H1 (cell line): Measurements from ENCODE around the gene FAT1. TPM values are rescaled to one million over a fixed set of nuclear protein-coding genes. Genes with fewer than 3 reads are reported as not detected.

ENCODE experiments used
- CTCF ChIA-PET: fragments of 300-600 bp; sonication (Branson Sonifier 250); formaldehyde crosslinking; loops from one replicate; lab custom pipeline; 2021; ENCODE audit not compliant: partially characterized antibody; lab: Charles Lee
- POLR2A ChIA-PET: fragments of 300-600 bp; sonication (Branson Sonifier 250); formaldehyde crosslinking; loops from one replicate; lab custom pipeline; 2021; ENCODE audit warnings: inconsistent platforms; ENCODE audit not compliant: partially characterized antibody; lab: Charles Lee
- DNase-seq, 2 experiments: peaks; one replicate each; pipeline versions ENCODE4 v3.0.0 to v3.0.0-alpha.2; 2010 to 2022; ENCODE audit warnings: low spot score in 2 of 2, low read depth in 1 of 2, mixed read lengths in 1 of 2
- FAIRE-seq: peaks from 2 replicates; lab custom pipeline; 2011; peaks lifted over from hg19 to GRCh38; lab: Jason Lieb, UNC
- H2AFZ ChIP-seq: 2 replicates; pipeline ENCODE4 v1.8.1; 2012; ENCODE audit warnings: low read length, inconsistent platforms
- H2AK5ac ChIP-seq: 2 replicates; pipeline ENCODE4 v1.6.1; 2013; ENCODE audit warnings: low read depth, low read length
- H2BK120ac ChIP-seq: replicated peaks from 2 replicates; pipeline ENCODE3; 2013; ENCODE audit warnings: low read depth, low read length, inconsistent platforms
- H2BK12ac ChIP-seq: 2 replicates; pipeline ENCODE4 v1.6.1; 2013; ENCODE audit warnings: low read depth, low read length
- H2BK15ac ChIP-seq: 2 replicates; pipeline ENCODE4 v1.6.1; 2013; ENCODE audit warnings: low read length
- H2BK20ac ChIP-seq: 2 replicates; pipeline ENCODE4 v1.6.1; 2013; ENCODE audit warnings: low read length
- H2BK5ac ChIP-seq: 2 replicates; pipeline ENCODE4 v1.6.1; 2013; ENCODE audit warnings: low read depth, low read length
- H3K14ac ChIP-seq: 2 replicates; pipeline ENCODE4 v1.6.1; 2013; ENCODE audit warnings: inconsistent platforms; ENCODE audit not compliant: insufficient read length
- H3K18ac ChIP-seq: 2 replicates; pipeline ENCODE4 v1.6.1; 2013; ENCODE audit warnings: low read length; ENCODE audit errors: extremely low read depth
- H3K23ac ChIP-seq: 2 replicates; pipeline ENCODE4 v1.6.1; 2013; ENCODE audit warnings: inconsistent platforms; ENCODE audit not compliant: insufficient read length
- H3K23me2 ChIP-seq: 2 replicates; pipeline ENCODE4 v1.6.1; 2013; ENCODE audit warnings: low read depth, low read length
- H3K27ac ChIP-seq: 2 replicates; pipeline ENCODE4 v1.6.1; 2011; ENCODE audit warnings: low read depth, low read length, inconsistent platforms
- H3K27me3 ChIP-seq, 4 experiments: replicated peaks in 1 of 4; 1 replicate in 1 of 4; 2 replicates in 3 of 4; pipeline versions ENCODE4 v1.6.1 to v1.8.1; 2011 to 2013; ENCODE audit warnings: low read length in 3 of 4, mild to moderate bottlenecking in 3 of 4, inconsistent platforms in 2 of 4, mixed read lengths in 2 of 4, moderate library complexity in 1 of 4; ENCODE audit not compliant: control insufficient read depth in 3 of 4, insufficient read depth in 3 of 4; ENCODE audit errors: extremely low read depth in 1 of 4
- H3K36me3 ChIP-seq, 4 experiments: 2 replicates each; pipeline versions ENCODE4 v1.6.1 to v1.8.1; 2011 to 2013; ENCODE audit warnings: mild to moderate bottlenecking in 4 of 4, low read length in 3 of 4, moderate library complexity in 2 of 4, control low read depth in 1 of 4, inconsistent platforms in 1 of 4; ENCODE audit not compliant: insufficient read depth in 4 of 4, control insufficient read depth in 2 of 4
- H3K4ac ChIP-seq: replicated peaks from 2 replicates; pipeline ENCODE3; 2013; ENCODE audit warnings: low read length, low read depth, mixed read lengths, inconsistent platforms; ENCODE audit not compliant: insufficient read length
- H3K4me1 ChIP-seq, 4 experiments: replicated peaks in 1 of 4; 1 replicate in 1 of 4; 2 replicates in 3 of 4; pipeline versions ENCODE4 v1.6.1 to v1.8.1; 2011 to 2013; ENCODE audit warnings: low read length in 3 of 4, inconsistent platforms in 2 of 4, mixed read lengths in 1 of 4; ENCODE audit not compliant: insufficient read depth in 4 of 4, control insufficient read depth in 3 of 4
- H3K4me2 ChIP-seq, 2 experiments: 2 replicates each; pipeline versions ENCODE4 v1.6.1 to v1.8.1; 2011 to 2013; ENCODE audit warnings: low read depth in 2 of 2, low read length in 2 of 2, control low read depth in 1 of 2, inconsistent platforms in 1 of 2, mild to moderate bottlenecking in 1 of 2; ENCODE audit not compliant: insufficient read depth in 1 of 2
- H3K4me3 ChIP-seq, 4 experiments: fragments of 200-600, 300-600 bp in 1 of 4; sonication (generic), shearing (Covaris generic), sonication (Bioruptor Twin) in 1 of 4; 2 replicates each; pipeline versions ENCODE4 v1.5.1 to v1.8.1; 2011 to 2016; ENCODE audit warnings: low read length in 4 of 4, low read depth in 3 of 4, control low read depth in 2 of 4, inconsistent platforms in 2 of 4, mild to moderate bottlenecking in 2 of 4, mixed read lengths in 1 of 4, moderate library complexity in 1 of 4; ENCODE audit not compliant: insufficient read depth in 2 of 4; ENCODE audit errors: extremely low read depth in 1 of 4
- H3K56ac ChIP-seq: replicated peaks from 2 replicates; pipeline ENCODE3; 2013; ENCODE audit warnings: low read depth, mild to moderate bottlenecking, mixed read lengths, low read length, inconsistent platforms; ENCODE audit not compliant: insufficient read length
- H3K79me1 ChIP-seq: 2 replicates; pipeline ENCODE4 v1.6.1; 2013; ENCODE audit warnings: low read depth, low read length, control low read depth
- H3K79me2 ChIP-seq, 2 experiments: 2 replicates each; pipeline versions ENCODE4 v1.6.1 to v1.8.1; 2012 to 2013; ENCODE audit warnings: low read length in 2 of 2, mild to moderate bottlenecking in 2 of 2, inconsistent platforms in 1 of 2; ENCODE audit not compliant: insufficient read depth in 2 of 2, control insufficient read depth in 1 of 2
- H3K9ac ChIP-seq, 4 experiments: replicated peaks in 1 of 4; 1 replicate in 1 of 4; 2 replicates in 3 of 4; pipeline versions ENCODE4 v1.6.1 to v1.8.1; 2011 to 2013; ENCODE audit warnings: low read depth in 3 of 4, low read length in 3 of 4, control low read depth in 2 of 4, mild to moderate bottlenecking in 2 of 4, moderate library complexity in 2 of 4, inconsistent platforms in 1 of 4; ENCODE audit errors: extremely low read depth in 1 of 4
- H3K9me3 ChIP-seq, 2 experiments: 2 replicates each; pipeline versions ENCODE4 v1.6.1 to v1.8.1; 2012 to 2013; ENCODE audit warnings: mild to moderate bottlenecking in 2 of 2, moderate library complexity in 2 of 2, control low read depth in 1 of 2, inconsistent platforms in 1 of 2, low read depth in 1 of 2, low read length in 1 of 2, mixed read lengths in 1 of 2; ENCODE audit not compliant: insufficient read depth in 2 of 2
- H4K20me1 ChIP-seq, 2 experiments: replicated peaks in 1 of 2; 2 replicates each; pipeline versions ENCODE3 to v1.8.1; 2011 to 2013; ENCODE audit warnings: inconsistent platforms in 2 of 2, low read length in 2 of 2, mild to moderate bottlenecking in 1 of 2; ENCODE audit not compliant: insufficient read depth in 2 of 2, control insufficient read depth in 1 of 2
- H4K5ac ChIP-seq: 2 replicates; pipeline ENCODE4 v1.6.1; 2013; ENCODE audit warnings: low read length, low read depth, mixed read lengths, inconsistent platforms; ENCODE audit not compliant: insufficient read length
- H4K8ac ChIP-seq: 2 replicates; pipeline ENCODE4 v1.8.0; 2013; ENCODE audit warnings: mild to moderate bottlenecking, moderate library complexity, low read length, inconsistent platforms; ENCODE audit not compliant: insufficient read depth; ENCODE audit errors: extremely low read depth
- H4K91ac ChIP-seq: replicated peaks from 2 replicates; pipeline ENCODE3; 2013; ENCODE audit warnings: low read length, mixed read lengths, inconsistent platforms; ENCODE audit not compliant: insufficient read length
- ASH2L ChIP-seq: fragments of 200-600, 300-600 bp; sonication (generic); IDR thresholded peaks from one replicate; pipeline ENCODE4 v1.7.1; 2017; ENCODE audit warnings: low read length
- EGR1 ChIP-seq: IDR thresholded peaks from 2 replicates; pipeline ENCODE4 v1.6.1; 2011; ENCODE audit warnings: low read depth, low read length, borderline replicate concordance
- NRF1 ChIP-seq: IDR thresholded peaks from 2 replicates; pipeline ENCODE4 v1.6.1; 2011; ENCODE audit warnings: mild to moderate bottlenecking, low read depth, low read length, improper control_type of control experiment
- POLR2A ChIP-seq, 2 experiments: IDR thresholded peaks; 1 replicate in 1 of 2; 2 replicates in 1 of 2; pipeline ENCODE4 v1.6.1; 2011; ENCODE audit warnings: low read depth in 2 of 2, low read length in 2 of 2, mild to moderate bottlenecking in 2 of 2; ENCODE audit errors: control extremely low read depth in 1 of 2
- POU5F1 ChIP-seq: IDR thresholded peaks from 2 replicates; pipeline ENCODE4 v1.6.1; 2011; ENCODE audit warnings: low read depth, mild to moderate bottlenecking, low read length, moderate library complexity
- SIN3A ChIP-seq, 2 experiments: IDR thresholded peaks in 1 of 2; conservative IDR thresholded peaks in 1 of 2; 2 replicates each; pipeline ENCODE4 v1.6.1; 2011 to 2012; ENCODE audit warnings: low read length in 2 of 2, improper control_type of control experiment in 1 of 2, low read depth in 1 of 2, mild to moderate bottlenecking in 1 of 2
- SIRT6 ChIP-seq: IDR thresholded peaks from one replicate; pipeline ENCODE4 v1.7.1; 2012; ENCODE audit warnings: low read length, inconsistent platforms
- SP4 ChIP-seq: IDR thresholded peaks from 2 replicates; pipeline ENCODE4 v1.6.1; 2012; ENCODE audit warnings: low read length, inconsistent platforms
- SRF ChIP-seq: IDR thresholded peaks from 2 replicates; pipeline ENCODE4 v1.6.1; 2011; ENCODE audit warnings: mild to moderate bottlenecking, low read depth, low read length, moderate library complexity
- SUZ12 ChIP-seq: fragments of 200-600 bp; sonication (generic); IDR thresholded peaks from 2 replicates; pipeline ENCODE4 v1.6.1; 2012; ENCODE audit warnings: mild to moderate bottlenecking, inconsistent platforms, low read length, moderate library complexity, mixed read lengths
- TAF7 ChIP-seq: optimal IDR thresholded peaks from 2 replicates; pipeline ENCODE3; 2011; ENCODE audit warnings: low read depth, mild to moderate bottlenecking, inconsistent platforms, low read length, moderate library complexity, borderline replicate concordance
- TBP ChIP-seq: IDR thresholded peaks from 2 replicates; pipeline ENCODE4 v1.6.1; 2011; ENCODE audit warnings: low read depth, low read length, improper control_type of control experiment
- WGBS, 2 experiments: shearing (Covaris generic) in 1 of 2; methylation state at CpG; one replicate each; pipeline versions ENCODE4 v1.1.6 to v1.1.7; 2013 to 2015; ENCODE audit warnings: low lambda C conversion rate in 2 of 2, mixed read lengths in 2 of 2, inconsistent platforms in 1 of 2, low coverage in 1 of 2, missing lambda C conversion rate in 1 of 2; ENCODE audit not compliant: insufficient replicate concordance in 2 of 2, insufficient coverage in 1 of 2, insufficient read length in 1 of 2; ENCODE audit errors: extremely low coverage in 1 of 2, missing lambda C conversion rate in 1 of 2; 5-methylcytosine and 5-hydroxymethylcytosine counted together
- polyA plus RNA-seq, 7 experiments: library from polyadenylated mRNA; depleted of rRNA in 3 of 7; stranded (reverse) in 5 of 7; unstranded in 2 of 7; fragments of >200 nt in 5 of 7; fragments of 200-250 nt in 2 of 7; gene quantifications; 1 replicate in 5 of 7; 2 replicates in 1 of 7; 4 replicates in 1 of 7; pipeline versions ENCODE4 v1.2.1 to v1.2.3, GENCODE V29; 2011 to 2013; ENCODE audit warnings: missing spikeins in 2 of 7, mixed read lengths in 2 of 7
- total RNA-seq: library from RNA; stranded (reverse); fragmentation: NEBNext Ultra II Directional; extraction: Animal tissue kit (Norgen Biotek cat#: 25700); gene quantifications from 2 replicates; pipeline ENCODE4 v1.2.1, GENCODE V29; 2021

Gene FAT1
- total and polyA plus RNA-seq, 2 of the 8 experiments (the other 6 are each of a cell fraction or from before 2014, with no cell fraction given): 94.4 to 137 TPM

GRCh38 chr4:186724058-186724863 is 605 bp upstream of the FAT1 start:
- WGBS, 2 experiments: 1% methylated on average over 33 of the region's 62 CpGs; no CpG with 5 or more reads in 1 of the 2 experiments
- peaks cover 9 to 11% of the 10 kb centered on the region in 2 experiments for H4K20me1 ChIP-seq
- TF ChIP-seq SIN3A (conservative IDR thresholded peaks at IDR 0.05 in 1 of 2, IDR thresholded peaks at IDR 0.05 in 1 of 2; ENCODE audit: low read depth in 1 of 2, low read length in 2 of 2) (peak in 1 of 2 experiments; percentile 28; a peak in 2 of 4 replicates), TAF7 (peak; percentile 18), EGR1 (peak; percentile 71), POU5F1 (0 out of 2 replicates have a peak, but pooled peaks have one; percentile 31), ASH2L (peak; percentile 55), POLR2A (IDR thresholded peaks at IDR 0.05; ENCODE audit: control extremely low read depth in 1 of 2, low read depth in 2 of 2, low read length in 2 of 2) (peak in 1 of 2 experiments; percentile 34; a peak in 1 of 3 replicates), TBP (peak; percentile 35), SIRT6 (no peak), NRF1 (no peak), SUZ12 (no peak), SP4 (no peak), SRF (no peak)

More at GRCh38 chr4:186724058-186724863, 605 bp upstream of the FAT1 start:
- Histone ChIP-seq H3K4me1 (peaks cover 2 to 13% (median 6%) of the 10 kb centered on the region in 4 experiments; a peak in 4 of 7 replicates), H3K36me3 (peaks cover 0 to 4% (median 0%) of the 10 kb centered on the region in 4 experiments; a peak in 1 of 8 replicates), H3K27me3 (peaks cover 0 to 8% (median 0%) of the 10 kb centered on the region in 4 experiments; a peak in 3 of 7 replicates), H4K8ac (peak overlapping the region; percentile 84; the same call in 1 of the 2 replicates), H3K4me2 (peak overlapping the region; percentile 93 to 97), H3K23me2 (peaks cover 11% of the 10 kb centered on the region), H3K9ac (peak overlapping the region; percentile 69 to 88 (median 78)), H2BK15ac (peak overlapping the region; percentile 77; the same call in 1 of the 2 replicates), H3K23ac (no peak overlapping the region), H3K4me3 (peak overlapping the region; percentile 75 to 99 (median 96)), H3K56ac (peak overlapping the region; percentile 89), H3K18ac (peak overlapping the region; percentile 71), H2BK12ac (peak overlapping the region; percentile 77; the same call in 1 of the 2 replicates), H2BK120ac (peak overlapping the region; percentile 43), H4K5ac (peak overlapping the region; percentile 76), H3K4ac (peak overlapping the region; percentile 78), H4K91ac (peak overlapping the region; percentile 92), H2AFZ (no peak overlapping the region), H3K9me3 (no peaks in the 10 kb centered on the region), H3K27ac (peak overlapping the region; percentile 91), H2BK5ac (peak overlapping the region; percentile 87), H2BK20ac (no peak overlapping the region), H2AK5ac (no peak overlapping the region), H3K14ac (no peak overlapping the region), H3K79me2 (peaks cover 9 to 37% of the 10 kb centered on the region in 2 experiments), H3K79me1 (no peaks in the 10 kb centered on the region; the same call in 1 of the 2 replicates)
- ChIA-PET POLR2A (interaction anchor here (0.7 to 2.2 kb wide), 14 partner anchors 8 to 1044 kb away, joined by 3 to 8 read pairs (median 3); partner anchors contain the start of gene F11), CTCF (interaction anchor here (0.9 to 1.8 kb wide), 3 partner anchors 54 to 150 kb away, joined by 3 to 4 read pairs (median 3); no protein-coding TSS in a partner anchor)
- peak in 1 of 2 experiments; percentile 83 for DNase-seq
- no peak for FAIRE-seq
